ENCODE results near the gene MIF4GD. TPM values are rescaled to one million over a fixed set of nuclear protein-coding genes. Genes with fewer than 3 reads are reported as not detected.

Gene MIF4GD
- total and polyA plus RNA-seq, 2 of the 4 experiments (the other 2 are of a cell fraction): 4.1 to 6.9 TPM

DNA sequence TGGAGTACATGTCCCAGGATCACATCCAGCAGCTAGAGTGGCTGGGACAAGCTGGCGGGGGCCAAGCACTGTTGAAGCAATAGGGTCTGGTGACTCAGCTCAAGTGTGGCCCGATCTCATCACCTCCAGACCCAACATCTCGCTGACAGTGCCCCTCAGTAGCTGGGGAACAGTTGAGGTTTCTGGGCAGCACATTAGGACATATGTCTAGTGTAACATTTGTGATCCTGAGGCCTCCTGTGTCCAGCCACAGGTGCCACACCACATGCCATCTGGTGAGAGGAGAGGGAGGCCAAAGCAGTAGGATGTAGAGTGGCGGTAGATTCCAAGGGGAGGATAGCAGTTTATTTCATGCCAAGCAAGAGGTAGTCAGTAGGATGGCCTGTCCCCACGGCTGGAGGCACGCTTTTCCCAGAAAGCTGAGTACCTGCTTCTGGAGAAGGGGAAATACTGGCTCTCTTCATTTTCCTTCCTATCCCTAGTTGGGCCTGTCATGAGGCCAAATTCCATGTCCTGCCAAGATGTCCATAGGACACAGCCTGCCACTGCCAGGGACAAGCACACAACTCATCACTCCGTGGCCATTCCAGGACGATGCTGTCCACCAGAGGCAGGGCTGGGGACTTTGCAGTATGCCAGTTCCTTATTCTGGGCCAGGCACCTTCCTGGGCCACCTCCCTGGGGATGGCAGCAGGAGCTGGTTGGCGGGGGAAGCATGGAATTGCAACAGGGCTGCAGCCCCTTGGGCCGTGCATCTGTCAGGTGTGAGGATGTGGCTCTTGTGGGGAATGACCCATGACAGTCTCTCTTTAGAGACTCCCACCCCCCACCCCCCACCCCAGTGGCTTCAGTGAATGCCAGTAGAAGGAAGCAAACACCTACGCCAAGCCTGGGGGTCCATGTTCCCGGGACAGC, 33.7 kb downstream of the MIF4GD start:
- DNase-seq: no peak
- Histone ChIP-seq H3K27ac (ENCODE audit: insufficient read depth, low read length) (no peak overlapping the region), H3K23ac (ENCODE audit: low read depth, low read length) (no peak overlapping the region), H3K4me1 (ENCODE audit: control insufficient read depth, insufficient read depth, low read length) (no peaks in the 10 kb centered on the region), H3K27me3 (ENCODE audit: control insufficient read depth, insufficient read depth, low read length) (no peaks in the 10 kb centered on the region), H3K9ac (ENCODE audit: low read depth, low read length) (no peak overlapping the region), H2BK5ac (ENCODE audit: low read depth, low read length, poor library complexity, severe bottlenecking) (no peak overlapping the region), H2AK5ac (ENCODE audit: low read depth, low read length) (no peak overlapping the region), H3K56ac (ENCODE audit: extremely low read depth, insufficient read depth, low read length) (no peak overlapping the region), H4K20me1 (ENCODE audit: insufficient read depth, low read length) (peaks cover 11% of the 10 kb centered on the region), H4K5ac (ENCODE audit: low read depth, low read length) (no peak overlapping the region), H4K8ac (ENCODE audit: low read depth in 2 of 2, low read length in 2 of 2) (no peak overlapping the region), H2BK120ac (ENCODE audit: low read depth, low read length) (no peak overlapping the region), H4K91ac (ENCODE audit: insufficient read depth, low read depth, low read length) (no peak overlapping the region), H3K18ac (ENCODE audit: low read depth, low read length) (no peak overlapping the region), H3K4ac (ENCODE audit: low read depth, low read length) (no peak overlapping the region), H3K9me1 (ENCODE audit: insufficient read depth, low read length) (no peaks in the 10 kb centered on the region), H2AK9ac (replicated peaks; ENCODE audit: low read depth, low read length, poor library complexity) (no peak overlapping the region), H3K79me1 (ENCODE audit: low read depth in 1 of 2, low read length in 2 of 2) (peaks cover 0 to 15% of the 10 kb centered on the region in 2 experiments; a peak in 2 of 4 replicates), H3K9me3 (ENCODE audit: control insufficient read depth, insufficient read depth, low read length) (no peaks in the 10 kb centered on the region), H3K4me3 (ENCODE audit: insufficient read depth, low read depth, low read length) (no peak overlapping the region), H2BK20ac (ENCODE audit: low read depth, low read length) (no peak overlapping the region), H3K14ac (replicated peaks; ENCODE audit: low read depth, low read length) (no peak overlapping the region), H2AFZ (replicated peaks; ENCODE audit: low read length, poor library complexity) (no peak overlapping the region), H3K36me3 (ENCODE audit: control insufficient read depth, insufficient read depth, low read length) (peaks cover 77% of the 10 kb centered on the region), H3K4me2 (ENCODE audit: low read depth, low read length) (no peak overlapping the region), H2BK15ac (ENCODE audit: low read depth, low read length) (no peak overlapping the region)
- POLR2A ChIA-PET (ENCODE audit: unreplicated experiment): no interaction called here
- TF ChIP-seq NFE2L2 (IDR thresholded peaks at IDR 0.05; ENCODE audit: low read depth, low read length) (no peak), FOS (IDR thresholded peaks at IDR 0.05; ENCODE audit: low read depth, low read length) (no peak), BHLHE40 (IDR thresholded peaks at IDR 0.05; ENCODE audit: low read depth, low read length) (no peak), MAZ (IDR thresholded peaks at IDR 0.05; ENCODE audit: borderline replicate concordance, low read depth, low read length) (no peak), RAD21 (IDR thresholded peaks at IDR 0.05; ENCODE audit: low read length) (no peak), MXI1 (IDR thresholded peaks at IDR 0.05; ENCODE audit: borderline replicate concordance, low read depth, low read length) (no peak), RFX5 (IDR thresholded peaks at IDR 0.05; ENCODE audit: low read depth, low read length) (no peak), MAFK (IDR thresholded peaks at IDR 0.05; ENCODE audit: low read depth, low read length) (no peak), SMC3 (IDR thresholded peaks at IDR 0.05; ENCODE audit: low read depth, low read length) (no peak)
- TF ChIP-seq, protein P1, sequence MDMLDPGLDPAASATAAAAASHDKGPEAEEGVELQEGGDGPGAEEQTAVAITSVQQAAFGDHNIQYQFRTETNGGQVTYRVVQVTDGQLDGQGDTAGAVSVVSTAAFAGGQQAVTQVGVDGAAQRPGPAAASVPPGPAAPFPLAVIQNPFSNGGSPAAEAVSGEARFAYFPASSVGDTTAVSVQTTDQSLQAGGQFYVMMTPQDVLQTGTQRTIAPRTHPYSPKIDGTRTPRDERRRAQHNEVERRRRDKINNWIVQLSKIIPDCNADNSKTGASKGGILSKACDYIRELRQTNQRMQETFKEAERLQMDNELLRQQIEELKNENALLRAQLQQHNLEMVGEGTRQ (IDR thresholded peaks at IDR 0.05; ENCODE audit: low read depth, low read length): no peak
- no CpG with 5 or more reads among the region's 12 CpGs for WGBS, 2 experiments (ENCODE audit: extremely low coverage in 2 of 2, insufficient read length in 1 of 2)
- in situ Hi-C loops (cut with MboI; ENCODE audit: low sequenced_read_pairs) (no loop called here), dilution Hi-C loops (cut with HindIII; ENCODE audit: low sequenced_read_pairs, unreplicated experiment) (no loop called here), intact Hi-C loops (cut with micrococcal nuclease) (no loop called here)
- CTCF ChIA-PET: no interaction called here
- no peak for ATAC-seq (ENCODE audit: low read depth)
- no TSS peak for BruUV-seq (replicated peaks)

Measured in IMR-90 (cell line).